Activated CD4-positive, CD25-positive, alpha-beta regulatory T cell treated with anti-CD3 and anti-CD28 coated beads, Interleukin-2, amount 50 U/mL, for 24 hours (primary cell): ENCODE measurements around the gene ZNF485.
"Not testable (repeated sequence)": the region's sequence is repeated elsewhere in the genome, so short reads cannot be mapped to it uniquely, and the experiment has no call there.

Experiments
- ATAC-seq, 2 donors: fragments of 150-1000 bp; cut with Tn5 transposase; one replicate each; pipeline ENCODE4 v1.10.0; 2021; ENCODE audit warnings: mild to moderate bottlenecking in 1 of 2, moderate library complexity in 1 of 2

Gene ZNF485

DNA sequence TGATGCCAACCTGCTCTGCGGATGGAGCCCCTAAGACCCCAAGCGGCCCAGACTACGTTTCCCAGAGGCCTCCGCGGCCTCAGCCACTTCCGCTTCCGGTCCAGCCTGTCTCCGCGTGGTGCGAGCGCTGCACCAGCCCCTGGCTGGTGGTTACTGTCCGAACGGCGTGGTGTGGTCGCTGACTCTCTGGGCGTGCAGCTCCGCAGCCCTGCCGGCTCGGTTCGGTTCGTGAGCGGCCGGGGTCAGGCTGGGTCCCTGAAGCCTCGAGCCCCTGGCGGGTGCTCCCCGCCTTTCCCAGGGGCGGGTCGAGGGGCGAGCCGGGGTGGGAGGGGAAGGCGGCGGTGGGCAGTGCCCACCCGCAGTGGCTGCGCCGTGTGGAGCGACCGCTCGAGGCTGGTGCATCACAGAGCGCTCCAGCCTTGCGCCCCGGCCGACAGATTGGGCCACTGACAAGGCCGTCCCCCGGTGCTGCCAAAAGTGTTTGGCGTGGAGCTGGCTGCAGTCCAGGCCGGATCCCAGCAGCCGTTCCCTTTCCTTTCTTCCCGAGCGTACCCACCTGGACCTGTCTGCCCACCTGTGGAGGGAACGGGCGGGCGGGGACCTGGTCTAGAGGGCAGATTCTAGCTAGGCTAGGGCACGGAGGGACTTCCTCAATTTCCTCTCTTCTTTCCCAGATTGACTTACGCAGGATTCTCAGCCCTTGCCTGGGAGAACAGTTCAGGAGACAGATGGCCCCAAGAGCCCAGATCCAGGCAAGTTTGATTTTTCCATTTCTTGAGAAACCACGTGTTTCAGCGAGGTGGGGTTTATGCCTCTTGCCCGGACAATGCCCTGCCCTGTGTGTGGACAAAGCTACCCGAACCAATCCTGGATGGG, at the start of gene ZNF485:
Gene ZNF485, plus strand, starts transcription at position 116 of the 876 bp plus-strand sequence. Its CDS starts 613 bp downstream, at position 729.
- ATAC-seq: peak; percentile 92 to 93

DNA sequence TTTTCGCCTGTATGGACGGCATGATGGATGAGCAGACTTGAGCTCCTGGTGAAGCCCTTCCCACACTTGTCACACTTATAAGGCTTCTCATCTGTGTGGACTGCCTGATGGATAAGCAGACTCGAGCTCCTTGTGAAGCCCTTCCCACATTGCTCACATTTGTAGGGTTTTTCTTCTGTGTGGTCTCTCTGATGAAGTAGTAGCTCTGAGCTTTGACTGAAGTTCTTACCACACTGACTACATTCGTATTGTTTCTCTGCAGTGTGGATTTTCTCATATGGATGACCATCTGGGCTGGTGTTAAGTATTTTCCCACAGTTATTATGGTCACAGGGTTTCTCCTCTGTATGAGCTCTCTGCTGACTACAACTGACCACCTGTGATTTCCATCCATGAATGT, 49.0 kb upstream of the ZNF485 start:
- ATAC-seq: no peak

DNA sequence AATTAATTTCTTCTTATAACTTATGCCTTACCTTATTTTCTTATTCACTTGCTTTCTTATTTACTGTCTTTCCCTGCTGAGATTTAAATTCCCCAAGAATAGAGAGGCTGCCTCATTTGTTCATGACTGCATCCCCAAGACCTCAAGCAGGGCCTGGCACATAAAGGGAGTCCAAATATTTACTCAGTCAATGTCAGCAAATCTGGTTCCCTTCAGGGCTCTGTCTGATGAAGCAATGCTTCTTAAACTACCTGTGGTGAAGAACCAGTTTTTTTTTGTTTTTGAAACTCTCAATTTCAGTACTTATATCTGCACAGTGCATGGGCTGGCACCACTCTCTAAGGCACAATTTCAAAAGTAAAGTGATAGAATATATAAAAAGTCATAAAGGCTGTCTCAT, 36.6 kb upstream of the ZNF485 start:
- ATAC-seq: no peak

DNA sequence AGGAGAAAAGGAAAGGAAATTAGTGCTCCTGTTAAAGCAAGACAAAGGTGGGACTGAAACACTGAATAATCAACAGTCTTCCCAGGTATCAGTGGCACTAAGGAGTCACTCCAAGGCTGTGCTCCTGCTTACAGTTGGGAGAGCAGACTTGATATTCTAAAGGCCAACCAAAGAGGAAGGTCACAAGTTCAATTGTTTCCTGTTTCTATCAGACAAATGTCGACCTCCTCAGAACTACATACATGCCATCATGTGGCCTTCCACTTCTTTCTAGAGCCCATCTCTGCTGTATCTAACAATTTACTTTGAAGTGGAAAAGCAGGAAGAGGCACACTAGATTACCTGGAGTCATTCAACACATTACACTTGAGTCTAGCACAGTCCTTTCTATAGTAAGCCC, 35.3 kb upstream of the ZNF485 start:
- no peak for ATAC-seq

DNA sequence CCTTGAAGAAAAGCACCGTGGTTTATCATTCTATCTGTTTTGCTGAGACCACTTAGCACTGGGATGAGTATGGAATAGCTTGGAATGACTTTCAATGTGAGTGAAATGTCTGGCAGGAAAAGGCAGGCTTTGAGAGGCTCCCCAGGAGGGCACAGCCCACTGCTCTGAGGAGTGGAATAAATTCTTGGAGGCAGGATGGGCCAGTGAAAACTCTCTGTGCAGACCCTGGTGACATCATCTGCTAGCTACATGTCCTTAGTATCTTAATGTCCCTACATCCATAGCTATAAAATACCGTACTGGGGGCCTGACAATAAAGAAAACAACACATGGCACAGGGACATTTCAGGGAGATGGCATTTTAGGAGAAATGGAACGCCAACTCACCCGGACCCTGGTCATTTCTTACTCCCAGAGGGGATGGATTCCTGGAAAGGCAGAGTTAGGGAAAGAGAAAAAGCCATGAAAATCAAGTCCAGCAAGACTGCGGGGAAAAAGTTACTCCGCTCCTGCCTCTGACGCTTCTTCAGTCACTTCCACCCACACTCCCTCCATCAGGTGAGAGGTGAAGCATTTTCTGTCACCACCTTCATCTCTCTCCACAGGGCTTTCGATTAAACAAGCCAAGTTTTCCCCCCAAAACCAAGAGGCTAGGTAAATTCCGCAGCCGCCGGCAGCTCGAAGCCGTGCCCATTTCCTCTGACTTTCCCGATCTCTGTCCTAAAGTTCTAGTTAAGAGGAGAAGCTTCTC, 32.8 kb upstream of the ZNF485 start:
- no peak for ATAC-seq

DNA sequence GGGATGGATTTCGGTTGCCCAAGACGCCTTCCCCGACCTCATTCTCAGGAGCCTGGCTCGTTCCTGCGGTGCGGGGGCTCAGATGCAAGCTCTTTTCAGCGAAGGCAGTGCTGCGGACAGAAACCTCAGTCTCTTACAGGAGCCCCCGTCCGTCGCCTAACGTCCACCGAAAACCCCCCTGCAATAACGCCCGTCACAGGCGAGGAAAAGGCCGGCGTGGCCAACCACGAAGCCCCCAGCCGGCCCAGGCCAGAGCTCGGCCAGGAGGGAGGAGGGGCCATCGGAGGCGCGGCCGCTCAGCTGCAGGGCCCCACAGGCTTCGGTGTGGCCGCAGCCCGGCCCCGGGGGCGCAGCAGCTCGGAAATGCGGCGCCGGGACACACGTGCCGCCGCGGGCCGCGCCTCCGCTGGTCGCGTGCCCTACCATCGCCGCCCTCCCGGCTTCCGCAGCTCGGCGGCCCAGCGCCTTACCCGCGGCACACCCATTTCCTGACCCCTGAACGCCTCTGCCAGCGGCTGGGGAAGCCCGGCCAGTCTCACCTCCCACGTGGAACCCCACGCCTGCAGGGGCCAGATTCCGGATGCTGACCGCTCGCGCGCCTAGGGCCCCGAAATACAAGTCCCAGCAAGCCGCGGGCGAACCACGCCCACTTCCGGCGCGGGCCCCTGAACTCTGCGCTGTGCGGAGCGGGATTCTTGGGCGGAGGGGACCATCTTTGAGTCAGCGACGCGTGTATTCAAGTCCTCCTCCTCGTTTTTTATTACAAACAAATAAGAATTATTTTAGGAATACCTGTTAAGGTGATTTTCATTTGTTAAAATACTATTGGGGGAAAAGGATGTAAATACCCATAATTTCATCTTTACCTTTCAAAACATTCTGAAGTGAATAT, 32.0 kb upstream of the ZNF485 start, which contains the start of gene ZNF239:
Gene ZNF239, minus strand, starts transcription at position 616 of the 892 bp plus-strand sequence. CDS start 16,537 bp downstream, outside the sequence.
- ATAC-seq: peak; percentile 94 to 97

DNA sequence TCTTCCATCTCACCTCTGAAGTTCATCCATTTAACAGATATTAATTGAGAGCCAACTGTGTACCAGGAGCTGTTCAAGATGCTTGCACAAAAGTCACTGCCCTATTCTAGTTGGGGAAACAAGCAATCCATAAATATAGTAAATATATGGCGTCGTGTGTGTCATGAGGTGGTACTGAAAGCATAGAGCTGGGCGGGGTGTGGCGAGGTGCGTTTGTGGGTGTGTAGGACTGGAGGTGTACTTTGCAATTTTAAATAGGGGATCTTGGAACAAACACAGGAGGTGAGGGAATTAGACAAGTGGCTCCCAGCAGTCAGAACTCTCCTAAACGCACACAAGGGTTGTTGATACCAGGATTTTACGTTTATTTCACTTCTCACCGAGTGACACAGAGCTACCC, 31.3 kb upstream of the ZNF485 start:
- no peak for ATAC-seq

DNA sequence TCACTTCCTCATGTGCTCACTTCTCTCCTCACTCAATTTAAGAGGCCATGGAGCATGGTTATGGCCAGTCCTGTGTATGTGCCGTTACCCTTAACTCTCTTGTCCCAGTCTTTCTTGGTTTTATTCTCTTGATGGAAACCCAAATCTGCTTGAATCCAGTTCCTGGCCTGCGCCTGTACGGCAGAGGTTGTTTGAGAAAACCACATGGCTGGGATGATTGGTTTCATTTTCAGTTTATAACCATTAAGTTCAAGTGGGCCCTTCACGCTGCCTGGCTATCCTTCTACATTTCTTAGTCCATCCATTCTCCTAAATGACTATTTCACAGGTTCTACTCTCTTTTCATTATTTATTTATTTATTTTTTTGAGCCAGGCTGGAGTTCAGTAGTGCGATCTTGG, 30.2 kb upstream of the ZNF485 start:
- no peak for ATAC-seq

DNA sequence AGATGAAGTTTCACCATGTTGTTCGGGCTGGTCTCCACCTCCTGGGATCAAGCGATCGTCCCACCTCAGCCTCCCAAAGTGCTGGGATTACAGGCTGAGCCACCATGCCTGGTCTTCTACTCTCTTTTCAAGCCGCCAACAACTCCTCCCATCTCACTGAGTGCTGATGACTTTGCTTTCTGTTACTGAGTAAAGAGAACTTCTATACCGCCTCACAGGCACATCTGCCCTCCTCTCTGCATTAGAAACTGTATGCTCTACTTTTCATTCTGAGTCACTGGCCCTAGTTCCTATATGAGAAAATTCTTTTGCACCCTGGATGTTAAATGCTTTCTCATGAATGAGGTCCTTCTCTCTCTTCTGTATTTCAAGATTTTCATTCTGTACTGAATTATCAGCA, 29.7 kb upstream of the ZNF485 start:
- peak in 1 of 2 donors; percentile 19 for ATAC-seq

DNA sequence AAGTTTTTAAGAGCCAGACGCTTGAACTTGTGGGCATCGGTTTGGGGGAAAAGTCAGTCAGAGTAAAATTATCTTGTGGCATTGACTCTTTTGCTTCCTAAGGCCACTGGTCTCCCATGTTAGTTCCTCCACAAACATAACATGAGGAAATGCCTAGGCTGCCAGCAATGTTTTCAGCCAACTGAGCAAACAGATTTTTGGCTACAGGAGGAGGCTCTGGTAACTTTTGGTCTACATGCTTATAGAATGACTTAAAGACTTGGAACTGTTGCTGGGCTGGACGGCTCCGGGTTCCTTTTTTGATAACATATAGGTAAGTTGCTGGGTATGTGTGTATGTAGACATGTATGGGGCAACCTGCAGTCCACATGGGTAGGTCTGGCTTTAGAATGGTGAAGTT, 22.2 kb upstream of the ZNF485 start:
- no peak for ATAC-seq

DNA sequence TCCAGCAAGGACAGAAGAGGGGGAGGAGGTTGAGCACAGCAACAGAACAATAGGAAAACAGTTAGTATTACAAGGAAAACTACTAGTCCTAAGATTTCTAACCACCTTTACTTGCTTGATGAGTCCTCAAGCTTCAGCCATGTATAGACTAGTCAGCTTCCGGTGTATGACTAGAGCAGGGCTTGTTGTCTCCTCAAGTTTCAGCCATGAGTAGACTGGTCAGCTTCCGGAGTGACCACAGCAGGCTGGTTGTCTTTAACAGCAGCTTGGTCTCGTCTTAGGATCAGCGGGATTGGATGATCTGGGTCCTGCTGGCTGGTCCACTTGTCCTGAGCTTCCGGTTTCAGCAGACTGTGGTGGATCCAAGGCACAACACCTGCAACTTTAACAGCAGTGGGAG, 21.2 kb upstream of the ZNF485 start:
- ATAC-seq: no peak

DNA sequence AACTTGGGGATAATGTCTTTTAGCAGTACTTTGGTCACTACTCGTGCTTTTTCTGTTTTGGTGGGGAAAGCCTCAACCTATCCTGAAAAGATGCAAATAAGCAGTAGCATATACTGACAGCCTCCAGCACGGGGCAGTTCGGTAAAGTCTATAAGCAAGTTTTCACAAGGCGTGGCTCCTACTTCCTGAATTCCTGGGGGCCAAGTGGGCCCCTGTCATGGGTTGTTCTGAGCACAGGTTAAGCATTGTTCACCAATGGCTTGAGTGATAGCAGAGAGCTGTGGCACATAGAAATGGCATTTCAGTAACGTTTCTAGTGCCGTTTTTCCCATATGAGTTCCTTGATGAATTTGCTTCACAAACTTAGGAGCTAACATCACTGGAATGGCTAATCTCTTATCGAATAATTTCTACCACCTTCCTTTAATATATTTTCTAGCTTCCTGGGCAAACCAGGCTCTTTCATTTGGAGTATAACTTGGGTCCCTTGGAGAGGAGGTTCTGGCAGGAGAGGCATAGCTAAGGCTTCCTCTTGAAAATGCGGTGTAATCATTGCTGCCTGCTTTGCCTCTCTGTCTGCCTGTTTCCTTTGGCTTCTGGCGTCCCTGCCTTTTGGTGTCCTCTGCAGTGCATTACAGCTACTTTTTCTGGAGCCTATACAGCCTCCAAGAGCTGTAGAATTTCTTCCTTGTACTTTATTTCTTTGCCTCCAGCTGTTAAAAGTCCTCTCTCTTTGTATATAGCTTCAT, 20.1 kb upstream of the ZNF485 start:
- ATAC-seq: no peak

DNA sequence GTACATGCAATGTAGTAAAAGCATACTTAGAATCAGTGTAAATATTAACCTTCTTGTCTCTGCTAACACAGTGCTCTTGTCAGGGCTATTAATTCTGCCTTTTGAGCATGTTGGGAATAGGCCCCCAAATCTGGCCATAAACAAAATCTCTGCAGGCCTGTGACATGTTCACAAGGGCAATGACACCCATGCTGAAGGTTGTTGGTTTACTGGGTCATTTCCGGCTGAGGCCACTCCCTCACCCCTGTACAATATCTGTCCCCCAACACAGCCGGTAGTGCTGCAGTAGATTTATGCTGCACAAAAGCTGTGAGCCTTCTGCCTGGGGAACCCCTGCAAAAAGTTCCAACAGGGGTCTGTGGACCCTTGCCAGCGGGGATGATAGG, 19.5 kb upstream of the ZNF485 start:
- ATAC-seq: not testable (repeated sequence)

DNA sequence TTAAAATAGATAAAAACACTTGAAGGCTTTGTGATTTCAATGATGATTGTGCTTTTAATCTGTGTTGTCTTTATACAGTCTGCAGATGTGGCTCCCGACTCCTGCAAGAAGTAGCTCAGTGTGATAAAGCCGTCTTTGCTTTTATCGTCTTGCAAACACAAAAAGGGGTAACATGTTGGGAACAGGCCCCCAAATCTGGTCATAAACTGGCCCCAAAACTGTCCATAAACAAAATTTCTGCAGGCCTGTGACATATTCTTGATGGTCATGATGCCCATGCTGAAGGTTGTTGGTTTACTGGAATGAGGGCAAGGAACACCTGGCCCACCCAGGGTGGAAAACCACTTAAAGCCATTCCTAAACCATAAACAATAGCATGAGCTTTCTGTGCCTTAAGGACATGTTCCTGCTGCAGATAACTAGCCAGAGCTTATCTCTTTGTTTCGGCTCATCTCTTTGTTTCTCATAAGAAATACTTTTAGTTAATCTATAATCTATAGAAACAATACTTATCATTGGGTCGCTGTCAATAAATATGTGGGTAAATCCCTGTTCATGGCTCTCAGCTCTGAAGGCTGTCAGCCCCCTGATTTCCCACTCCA, 14.8 kb upstream of the ZNF485 start:
- ATAC-seq: no peak

DNA sequence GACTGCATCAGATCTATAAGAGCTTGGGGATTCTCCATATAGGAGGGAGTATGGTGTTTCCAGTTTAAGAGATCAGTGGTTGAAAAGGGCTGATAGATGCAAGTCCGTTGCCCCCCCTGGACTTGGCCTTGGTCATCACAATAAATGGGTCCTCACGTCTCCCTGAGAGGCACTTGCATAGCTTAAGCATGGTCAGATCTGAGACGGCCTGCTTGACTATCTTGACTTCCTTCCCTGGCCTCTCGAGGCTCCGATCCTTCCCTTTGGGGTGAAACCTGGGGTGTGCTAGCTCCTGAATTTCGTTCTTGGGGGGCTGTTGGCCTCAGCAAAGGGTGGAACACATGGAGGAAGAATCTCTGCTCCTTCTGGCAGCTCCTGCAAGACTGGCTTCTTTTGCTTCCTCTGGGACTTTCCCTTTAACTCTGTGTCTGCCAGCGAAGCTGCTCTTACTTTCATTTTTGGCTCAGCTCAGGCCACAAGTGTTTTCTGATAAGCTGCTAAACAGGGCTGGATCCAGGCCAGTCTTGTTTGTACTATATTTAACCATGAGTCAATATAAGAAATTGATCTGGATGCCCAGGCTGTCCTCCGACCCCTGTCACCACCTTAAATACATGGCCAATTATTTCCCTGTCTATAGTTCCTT, 11.2 kb upstream of the ZNF485 start:
- peak; percentile 86 to 89 for ATAC-seq

DNA sequence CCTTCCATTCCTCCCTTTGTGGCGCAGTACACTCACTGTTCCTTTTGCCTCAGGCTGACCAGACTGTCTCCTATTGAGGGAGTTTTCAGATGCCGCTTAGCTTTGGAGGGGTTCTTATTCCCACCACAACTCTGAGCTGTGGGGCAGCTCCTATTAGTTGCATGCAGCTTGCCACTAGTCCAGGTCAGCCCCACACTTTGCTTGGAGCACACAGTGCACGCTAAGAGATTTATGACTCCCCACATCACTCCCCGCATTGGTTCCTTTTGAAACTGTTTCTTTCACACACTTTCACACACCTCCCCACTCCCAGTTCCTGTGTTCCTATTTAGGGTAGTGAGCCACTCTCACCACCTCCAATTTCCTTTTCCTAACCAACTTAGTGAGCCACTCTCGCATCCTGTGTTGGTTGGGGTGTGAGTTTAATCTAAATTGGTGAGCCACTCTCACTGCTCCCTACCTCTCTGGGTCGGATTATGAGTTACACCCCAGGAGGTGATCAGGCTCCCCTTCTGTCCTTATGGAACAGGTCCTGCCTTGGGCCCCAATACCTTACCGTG, 10.4 kb upstream of the ZNF485 start:
- peak; percentile 40 to 49 for ATAC-seq

DNA sequence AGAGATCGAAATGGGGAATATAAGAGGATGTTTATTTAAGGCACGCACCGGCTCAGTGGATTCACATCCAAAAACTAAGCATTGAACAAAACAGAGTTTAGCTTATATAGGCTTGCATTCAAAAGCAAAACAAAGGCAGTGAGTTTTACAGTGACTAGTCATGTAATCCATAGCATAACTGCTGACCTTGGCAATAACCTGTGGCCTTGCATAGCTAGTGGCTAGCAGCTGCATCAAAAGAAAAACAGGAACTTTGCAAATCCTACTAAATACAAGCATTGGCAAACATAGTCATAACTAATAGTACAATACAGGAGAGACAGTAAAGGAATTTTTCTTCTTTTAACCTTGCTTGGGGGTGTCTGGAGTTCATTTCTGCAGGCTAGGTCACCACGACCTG, 9.7 kb upstream of the ZNF485 start:
- ATAC-seq: no peak

DNA sequence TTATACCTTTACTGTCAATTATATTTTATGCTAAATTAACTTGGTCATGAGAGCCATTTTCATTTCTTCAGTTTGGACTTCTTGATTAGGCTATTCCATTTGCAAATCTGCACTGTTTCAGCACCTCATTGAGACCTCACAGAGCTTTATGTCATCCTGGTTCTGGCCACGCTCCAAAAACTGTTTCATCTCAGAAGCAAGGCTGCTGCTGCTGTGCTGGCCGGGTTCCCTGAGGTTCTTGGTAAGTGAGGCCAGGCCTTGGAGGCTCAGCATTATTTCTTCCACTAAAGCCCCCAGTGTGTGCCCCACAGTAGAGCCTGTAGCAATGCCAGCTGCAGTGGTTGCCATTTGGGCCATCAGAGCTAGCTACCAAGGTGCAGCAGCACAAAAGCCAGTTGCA, 7.8 kb upstream of the ZNF485 start:
- ATAC-seq: no peak

DNA sequence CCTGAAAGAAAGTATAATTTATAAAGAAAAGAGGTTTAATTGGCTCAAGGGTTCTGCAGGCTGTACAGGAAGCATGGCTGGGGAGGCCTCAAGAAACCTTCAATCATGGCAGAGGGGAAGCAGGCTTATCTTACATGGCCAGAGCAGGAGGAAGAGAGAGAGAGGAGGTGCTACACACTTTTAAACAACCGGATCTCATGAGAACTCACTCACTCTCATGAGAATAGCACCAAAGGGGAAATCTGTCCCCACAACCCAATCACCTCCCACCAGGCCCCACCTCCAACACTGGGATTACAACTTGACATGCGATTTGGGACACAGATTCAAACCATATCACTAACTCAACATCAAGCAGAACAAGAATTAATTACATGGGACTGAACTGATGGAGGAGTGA, 6.9 kb upstream of the ZNF485 start:
- ATAC-seq: no peak

DNA sequence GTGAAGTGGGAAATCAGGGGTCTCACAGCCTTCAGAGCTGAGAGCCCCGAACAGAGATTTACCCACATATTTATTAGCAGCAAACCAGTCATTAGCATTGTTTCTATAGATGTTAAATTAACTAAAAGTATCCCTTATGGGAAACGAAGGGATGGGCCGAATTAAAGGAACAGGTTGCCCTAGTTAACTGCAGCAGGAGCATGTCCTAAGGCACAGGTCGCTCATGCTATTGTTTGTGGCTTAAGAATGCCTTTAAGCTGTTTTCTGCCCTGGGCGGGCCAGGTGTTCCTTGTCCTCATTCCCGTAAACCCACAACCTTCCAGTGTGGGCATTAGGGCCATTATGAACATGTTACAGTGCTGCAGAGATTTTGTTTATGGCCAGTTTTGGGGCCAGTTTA, 4.7 kb upstream of the ZNF485 start:
- ATAC-seq: not testable (repeated sequence)

DNA sequence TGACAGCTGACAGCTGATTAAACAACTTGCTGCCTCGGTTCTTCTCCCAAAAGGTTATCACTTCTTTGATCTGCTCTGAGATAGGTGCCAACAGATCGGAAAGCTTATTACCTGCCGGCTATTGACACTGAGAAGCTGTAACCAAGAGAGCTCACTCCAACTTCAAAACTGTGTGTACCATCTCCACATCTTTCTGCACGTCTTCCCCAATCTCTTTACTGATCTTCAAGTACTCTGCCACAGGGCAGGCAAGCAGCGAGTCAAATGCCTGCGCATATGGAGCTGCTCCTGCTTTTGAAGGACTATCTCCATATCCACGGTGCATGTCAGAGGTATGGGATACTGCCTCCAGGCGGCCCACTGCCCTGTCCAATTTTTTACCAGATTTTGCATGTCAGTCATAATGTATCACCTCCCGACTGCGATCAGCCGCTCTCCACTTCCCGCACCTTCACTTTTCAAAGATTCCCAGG, 352 bp upstream of the ZNF485 start:
- ATAC-seq: no peak
